ENCODE data around the gene COL5A1.

The COL5A1 gene

DNA sequence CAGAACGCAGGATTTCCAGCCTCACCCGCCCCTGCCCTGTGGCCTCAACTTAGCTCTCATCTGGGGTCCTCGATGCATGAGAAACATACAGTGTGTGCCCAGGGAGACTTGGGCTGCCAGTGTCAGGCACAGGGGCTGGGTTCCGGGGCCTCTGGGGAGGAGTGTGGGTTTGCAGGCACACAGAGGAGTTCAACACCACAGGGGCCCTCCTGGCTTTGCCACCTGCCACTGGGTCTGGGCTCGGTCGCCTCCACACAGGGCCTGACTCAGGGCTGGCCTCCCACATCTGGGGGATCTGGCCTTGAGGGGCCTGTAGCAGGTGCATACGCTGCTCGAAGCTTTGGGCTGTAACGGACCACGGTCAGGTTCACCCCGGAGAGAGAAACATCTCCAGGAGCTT is 111.6 kb downstream of the COL5A1 start:
- Histone ChIP-seq H3K9ac (no peak overlapping the region), H3K4me3 (ENCODE audit: low read depth, low read length) (no peak overlapping the region), H3K27me3 (ENCODE audit: control insufficient read depth, insufficient read depth, low read length) (no peaks in the 10 kb centered on the region), H3K4me2 (ENCODE audit: low read length) (no peak overlapping the region), H3K4me1 (no peaks in the 10 kb centered on the region), H2AFZ (no peak overlapping the region), H3K9me3 (ENCODE audit: control insufficient read depth, low read length) (no peaks in the 10 kb centered on the region), H3K36me3 (ENCODE audit: control insufficient read depth, insufficient read depth, low read length) (no peaks in the 10 kb centered on the region), H3K79me2 (no peaks in the 10 kb centered on the region), H3K27ac (no peak overlapping the region)
- TF ChIP-seq, protein P1, sequence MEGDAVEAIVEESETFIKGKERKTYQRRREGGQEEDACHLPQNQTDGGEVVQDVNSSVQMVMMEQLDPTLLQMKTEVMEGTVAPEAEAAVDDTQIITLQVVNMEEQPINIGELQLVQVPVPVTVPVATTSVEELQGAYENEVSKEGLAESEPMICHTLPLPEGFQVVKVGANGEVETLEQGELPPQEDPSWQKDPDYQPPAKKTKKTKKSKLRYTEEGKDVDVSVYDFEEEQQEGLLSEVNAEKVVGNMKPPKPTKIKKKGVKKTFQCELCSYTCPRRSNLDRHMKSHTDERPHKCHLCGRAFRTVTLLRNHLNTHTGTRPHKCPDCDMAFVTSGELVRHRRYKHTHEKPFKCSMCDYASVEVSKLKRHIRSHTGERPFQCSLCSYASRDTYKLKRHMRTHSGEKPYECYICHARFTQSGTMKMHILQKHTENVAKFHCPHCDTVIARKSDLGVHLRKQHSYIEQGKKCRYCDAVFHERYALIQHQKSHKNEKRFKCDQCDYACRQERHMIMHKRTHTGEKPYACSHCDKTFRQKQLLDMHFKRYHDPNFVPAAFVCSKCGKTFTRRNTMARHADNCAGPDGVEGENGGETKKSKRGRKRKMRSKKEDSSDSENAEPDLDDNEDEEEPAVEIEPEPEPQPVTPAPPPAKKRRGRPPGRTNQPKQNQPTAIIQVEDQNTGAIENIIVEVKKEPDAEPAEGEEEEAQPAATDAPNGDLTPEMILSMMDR (IDR thresholded peaks at IDR 0.05) = no peak

DNA sequence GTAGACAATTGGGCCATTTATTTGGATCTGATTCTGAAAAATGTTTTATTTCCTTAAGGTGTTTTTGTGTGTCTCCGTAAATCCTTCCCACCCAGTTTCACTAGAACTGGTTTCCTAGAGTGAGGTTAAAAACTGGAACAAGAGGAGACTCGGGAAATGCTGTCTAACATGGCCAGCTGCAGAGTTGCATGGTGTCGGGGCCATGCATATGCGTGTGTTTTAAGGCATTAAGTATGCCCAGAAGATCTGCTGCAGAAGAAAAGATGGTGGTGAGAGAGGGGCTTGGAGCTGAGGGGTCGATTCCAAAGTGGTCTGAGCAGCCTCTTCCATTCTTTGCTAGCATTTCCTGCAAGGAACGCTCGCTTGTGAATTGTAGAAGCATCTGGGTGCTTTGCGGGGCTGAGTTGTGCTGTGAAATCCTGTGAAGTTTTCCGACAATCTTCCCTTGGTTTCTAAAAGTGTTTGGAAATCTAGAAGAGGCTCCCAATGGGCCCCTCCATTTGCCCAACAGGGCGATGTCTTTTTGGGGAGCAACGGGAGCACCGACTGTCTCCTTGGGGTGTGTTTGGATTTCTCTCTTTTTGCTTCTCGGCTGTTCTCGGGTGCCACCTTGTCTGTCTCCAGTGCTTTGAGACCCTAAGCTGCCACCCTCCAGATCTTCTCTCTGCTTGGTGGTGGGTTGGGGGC is 113.8 kb downstream of the COL5A1 start:
- no peak overlapping the region for H3K27ac ChIP-seq
- H3K79me2 ChIP-seq = no peaks in the 10 kb centered on the region
- H3K4me3 ChIP-seq (ENCODE audit: low read depth, low read length) = no peak overlapping the region
- H3K9me3 ChIP-seq (ENCODE audit: control insufficient read depth, low read length) = no peaks in the 10 kb centered on the region
- no peaks in the 10 kb centered on the region for H3K27me3 ChIP-seq (ENCODE audit: control insufficient read depth, insufficient read depth, low read length)
- TF ChIP-seq, protein P1 (IDR thresholded peaks at IDR 0.05) = no peak
- no peak overlapping the region for H3K4me2 ChIP-seq (ENCODE audit: low read length)
- no peak overlapping the region for H3K9ac ChIP-seq
- H2AFZ ChIP-seq = no peak overlapping the region
- H3K4me1 ChIP-seq = no peaks in the 10 kb centered on the region
- H3K36me3 ChIP-seq (ENCODE audit: control insufficient read depth, insufficient read depth, low read length) = no peaks in the 10 kb centered on the region

DNA sequence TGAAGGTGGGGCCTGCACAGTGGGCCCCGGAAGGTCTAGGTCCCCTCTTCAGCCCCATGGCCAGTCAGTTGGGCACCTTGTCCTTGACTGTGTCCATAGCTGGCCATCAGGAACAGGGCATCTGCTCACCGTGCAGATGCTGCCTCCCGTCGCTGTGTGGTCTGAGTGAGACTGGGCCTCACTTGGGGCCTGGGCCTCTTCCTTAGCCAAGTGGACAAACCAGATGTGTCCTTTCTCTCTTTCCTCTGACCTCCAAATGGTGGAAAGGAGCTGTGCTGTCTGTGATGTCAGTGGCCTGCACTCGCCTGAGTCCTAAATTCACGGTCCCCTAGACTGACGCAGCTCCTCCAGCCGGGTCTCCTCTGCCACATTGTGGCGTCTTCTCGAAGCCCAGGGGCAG is 114.5 kb downstream of the COL5A1 start:
- Histone ChIP-seq H3K9ac (no peak overlapping the region), H3K36me3 (ENCODE audit: control insufficient read depth, insufficient read depth, low read length) (no peaks in the 10 kb centered on the region), H3K79me2 (no peaks in the 10 kb centered on the region), H2AFZ (no peak overlapping the region), H3K4me1 (no peaks in the 10 kb centered on the region), H3K9me3 (ENCODE audit: control insufficient read depth, low read length) (no peaks in the 10 kb centered on the region), H3K4me2 (ENCODE audit: low read length) (no peak overlapping the region), H3K27ac (no peak overlapping the region), H3K4me3 (ENCODE audit: low read depth, low read length) (no peak overlapping the region), H3K27me3 (ENCODE audit: control insufficient read depth, insufficient read depth, low read length) (no peaks in the 10 kb centered on the region)
- TF ChIP-seq, protein P1 (IDR thresholded peaks at IDR 0.05) = no peak

DNA sequence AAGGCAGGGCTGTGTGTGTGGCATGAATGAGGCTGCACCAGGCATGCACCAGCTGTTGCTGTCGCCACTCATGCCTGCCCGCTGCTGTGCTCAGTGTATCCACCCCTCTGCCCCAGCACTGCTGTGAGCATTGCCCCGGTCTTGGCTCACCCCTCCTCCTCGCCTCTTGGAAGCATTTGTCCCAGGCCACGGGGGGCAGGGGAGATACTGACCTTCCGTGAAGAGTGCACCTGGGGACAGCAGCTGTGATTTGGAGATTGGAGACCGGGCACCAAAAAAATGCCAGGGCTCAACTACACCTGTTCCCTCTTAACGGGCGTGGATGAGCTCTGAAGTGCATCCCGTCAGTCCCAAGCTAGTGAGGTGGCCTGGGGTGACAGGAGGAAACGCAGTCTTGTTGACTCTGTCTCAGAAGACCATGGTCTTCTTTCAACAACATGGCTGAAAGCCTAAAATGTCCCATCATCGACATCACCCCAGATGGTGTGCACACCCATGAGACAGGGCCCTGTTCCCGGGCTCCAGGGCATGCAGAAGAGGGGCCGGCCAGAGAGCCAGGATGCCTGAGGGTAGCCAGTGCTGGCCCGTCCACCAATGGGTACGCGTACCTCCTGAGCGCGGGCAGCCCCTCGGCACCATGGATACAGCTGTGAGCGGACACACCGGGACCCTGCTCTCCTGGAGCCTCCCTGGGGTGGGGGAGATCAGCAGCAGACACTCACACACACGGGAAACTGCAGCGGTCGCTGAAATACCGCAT is 115.8 kb downstream of the COL5A1 start:
- no peaks in the 10 kb centered on the region for H3K27me3 ChIP-seq (ENCODE audit: control insufficient read depth, insufficient read depth, low read length)
- no peaks in the 10 kb centered on the region for H3K9me3 ChIP-seq (ENCODE audit: control insufficient read depth, low read length)
- H3K79me2 ChIP-seq = no peaks in the 10 kb centered on the region
- no peak overlapping the region for H2AFZ ChIP-seq
- H3K36me3 ChIP-seq (ENCODE audit: control insufficient read depth, insufficient read depth, low read length) = no peaks in the 10 kb centered on the region
- no peak overlapping the region for H3K9ac ChIP-seq
- TF ChIP-seq, protein P1 (IDR thresholded peaks at IDR 0.05) = no peak
- no peak overlapping the region for H3K4me2 ChIP-seq (ENCODE audit: low read length)
- no peak overlapping the region for H3K27ac ChIP-seq
- no peak overlapping the region for H3K4me3 ChIP-seq (ENCODE audit: low read depth, low read length)
- H3K4me1 ChIP-seq = no peaks in the 10 kb centered on the region
